Measurements from ENCODE around the gene LPIN1. TPM values are rescaled to one million over a fixed set of nuclear protein-coding genes. Genes with fewer than 3 reads are reported as not detected.

LPIN1 gene
- total RNA-seq, 1 experiment from 2014 or later = 38.5 TPM

DNA sequence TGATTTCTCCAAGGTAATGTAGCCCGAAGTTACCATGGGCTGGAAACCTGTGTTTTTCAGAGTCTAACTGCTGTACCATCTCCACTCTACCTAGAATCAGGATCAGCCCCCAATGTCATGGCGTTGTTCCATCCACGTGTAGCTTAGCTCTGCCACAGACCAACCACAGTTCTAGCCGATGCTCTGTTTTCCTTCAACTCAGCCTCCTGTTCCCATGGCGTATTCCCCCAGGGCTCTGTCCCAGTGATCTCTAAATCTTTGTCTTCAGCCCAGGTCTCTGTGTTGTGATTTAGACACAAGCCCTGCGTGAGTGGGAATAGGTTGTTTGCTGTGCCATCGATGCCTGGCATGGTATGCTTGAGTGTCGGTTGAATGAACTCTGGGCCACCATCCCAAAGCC is 53.4 kb downstream of the LPIN1 start:
- DNase-seq (ENCODE audit: low spot score) = no peak
- peaks cover 50% of the 10 kb centered on the region for H3K36me3 ChIP-seq (ENCODE audit: insufficient read depth, low read length, poor library complexity, severe bottlenecking)

DNA sequence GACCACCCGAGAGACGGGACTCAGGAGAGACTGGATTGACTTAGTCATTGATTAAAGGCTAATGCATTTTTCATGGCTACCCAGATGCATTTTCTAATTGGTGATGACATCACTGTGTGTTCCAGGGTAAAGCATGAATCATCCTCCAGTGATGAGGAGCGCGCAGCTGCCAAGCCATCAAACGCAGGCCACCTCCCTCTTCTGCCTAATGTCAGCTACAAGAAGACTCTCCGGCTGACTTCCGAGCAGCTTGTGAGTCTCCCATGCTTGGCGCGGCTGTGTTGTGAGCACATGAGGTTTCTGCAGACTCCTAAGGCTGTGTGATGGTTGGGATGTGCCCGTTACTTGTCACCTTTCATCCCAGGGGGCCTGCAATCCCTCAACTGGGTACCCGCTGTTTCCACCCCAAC is 56.4 kb downstream of the LPIN1 start:
- no TSS peak for BruUV-seq (replicated peaks)
- no peak for DNase-seq (ENCODE audit: low spot score)
- no peak for TF ChIP-seq EZH2 (IDR thresholded peaks at IDR 0.05; ENCODE audit: borderline replicate concordance, low read depth, low read length, poor library complexity, severe bottlenecking)
- TF ChIP-seq, protein P1, sequence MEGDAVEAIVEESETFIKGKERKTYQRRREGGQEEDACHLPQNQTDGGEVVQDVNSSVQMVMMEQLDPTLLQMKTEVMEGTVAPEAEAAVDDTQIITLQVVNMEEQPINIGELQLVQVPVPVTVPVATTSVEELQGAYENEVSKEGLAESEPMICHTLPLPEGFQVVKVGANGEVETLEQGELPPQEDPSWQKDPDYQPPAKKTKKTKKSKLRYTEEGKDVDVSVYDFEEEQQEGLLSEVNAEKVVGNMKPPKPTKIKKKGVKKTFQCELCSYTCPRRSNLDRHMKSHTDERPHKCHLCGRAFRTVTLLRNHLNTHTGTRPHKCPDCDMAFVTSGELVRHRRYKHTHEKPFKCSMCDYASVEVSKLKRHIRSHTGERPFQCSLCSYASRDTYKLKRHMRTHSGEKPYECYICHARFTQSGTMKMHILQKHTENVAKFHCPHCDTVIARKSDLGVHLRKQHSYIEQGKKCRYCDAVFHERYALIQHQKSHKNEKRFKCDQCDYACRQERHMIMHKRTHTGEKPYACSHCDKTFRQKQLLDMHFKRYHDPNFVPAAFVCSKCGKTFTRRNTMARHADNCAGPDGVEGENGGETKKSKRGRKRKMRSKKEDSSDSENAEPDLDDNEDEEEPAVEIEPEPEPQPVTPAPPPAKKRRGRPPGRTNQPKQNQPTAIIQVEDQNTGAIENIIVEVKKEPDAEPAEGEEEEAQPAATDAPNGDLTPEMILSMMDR (conservative IDR thresholded peaks at IDR 0.05; ENCODE audit: low read depth, low read length) = no peak
- intact Hi-C loops (cut with micrococcal nuclease; ENCODE audit: unreplicated experiment) = no loop called here
- no peak overlapping the region for H3K27ac ChIP-seq (ENCODE audit: low read depth, low read length, poor library complexity, severe bottlenecking)
- H3K27me3 ChIP-seq (replicated peaks; ENCODE audit: insufficient read depth, low read depth, low read length, poor library complexity) = no peaks in the 10 kb centered on the region
- H3K4me3 ChIP-seq (ENCODE audit: low read depth, low read length, poor library complexity, severe bottlenecking) = no peak overlapping the region
- ChIA-PET CTCF (no interaction called here), POLR2A (ENCODE audit: low non-redundant PET) (no interaction called here)
- no peaks in the 10 kb centered on the region for H3K9me3 ChIP-seq (ENCODE audit: low read depth, low read length, poor library complexity, severe bottlenecking)
- peaks cover 59% of the 10 kb centered on the region for H3K36me3 ChIP-seq (ENCODE audit: insufficient read depth, low read length, poor library complexity, severe bottlenecking)
- no peaks in the 10 kb centered on the region for H3K4me1 ChIP-seq (ENCODE audit: insufficient read depth, low read length, poor library complexity, severe bottlenecking)

More for the DNA sequence above, 53.4 kb downstream of the LPIN1 start:
- no peaks in the 10 kb centered on the region for H3K27me3 ChIP-seq (replicated peaks; ENCODE audit: insufficient read depth, low read depth, low read length, poor library complexity)
- BruUV-seq (replicated peaks) = no TSS peak
- ChIA-PET POLR2A (ENCODE audit: low non-redundant PET) (no interaction called here), CTCF (no interaction called here)
- H3K9me3 ChIP-seq (ENCODE audit: low read depth, low read length, poor library complexity, severe bottlenecking) = no peaks in the 10 kb centered on the region
- intact Hi-C loops (cut with micrococcal nuclease; ENCODE audit: unreplicated experiment) = no loop called here
- TF ChIP-seq, protein P1 (conservative IDR thresholded peaks at IDR 0.05; ENCODE audit: low read depth, low read length) = no peak
- no peak for TF ChIP-seq EZH2 (IDR thresholded peaks at IDR 0.05; ENCODE audit: borderline replicate concordance, low read depth, low read length, poor library complexity, severe bottlenecking)
- H3K4me1 ChIP-seq (ENCODE audit: insufficient read depth, low read length, poor library complexity, severe bottlenecking) = no peaks in the 10 kb centered on the region
- no peak overlapping the region for H3K27ac ChIP-seq (ENCODE audit: low read depth, low read length, poor library complexity, severe bottlenecking)
- no peak overlapping the region for H3K4me3 ChIP-seq (ENCODE audit: low read depth, low read length, poor library complexity, severe bottlenecking)

DNA sequence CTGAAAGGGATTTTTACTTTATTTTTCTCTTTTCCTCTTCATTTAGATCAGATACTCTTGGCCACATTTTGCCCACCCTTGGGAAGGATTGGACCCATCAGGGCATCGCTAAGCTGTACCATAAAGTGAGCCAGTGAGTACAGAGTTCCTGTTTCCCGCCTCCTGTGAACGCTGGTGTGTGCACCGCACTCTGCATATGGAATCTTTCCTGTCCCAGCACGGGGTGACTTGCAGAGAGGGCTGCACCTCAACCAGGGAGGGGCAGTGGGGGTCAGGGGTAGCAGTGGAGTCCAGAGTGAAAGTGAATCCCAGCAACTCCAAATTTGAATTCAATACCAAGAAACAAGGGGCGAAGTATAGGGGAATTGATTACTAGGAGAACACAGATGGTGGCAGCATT is 58.6 kb downstream of the LPIN1 start:
- ChIA-PET CTCF (no interaction called here), POLR2A (ENCODE audit: low non-redundant PET) (no interaction called here)
- no peaks in the 10 kb centered on the region for H3K27me3 ChIP-seq (replicated peaks; ENCODE audit: insufficient read depth, low read depth, low read length, poor library complexity)
- no peak overlapping the region for H3K4me3 ChIP-seq (ENCODE audit: low read depth, low read length, poor library complexity, severe bottlenecking)
- BruUV-seq (replicated peaks) = no TSS peak
- no peaks in the 10 kb centered on the region for H3K9me3 ChIP-seq (ENCODE audit: low read depth, low read length, poor library complexity, severe bottlenecking)
- no peak overlapping the region for H3K27ac ChIP-seq (ENCODE audit: low read depth, low read length, poor library complexity, severe bottlenecking)
- intact Hi-C loops (cut with micrococcal nuclease; ENCODE audit: unreplicated experiment) = no loop called here
- H3K36me3 ChIP-seq (ENCODE audit: insufficient read depth, low read length, poor library complexity, severe bottlenecking) = peaks cover 57% of the 10 kb centered on the region
- TF ChIP-seq, protein P1 (conservative IDR thresholded peaks at IDR 0.05; ENCODE audit: low read depth, low read length) = no peak
- no peak for TF ChIP-seq EZH2 (IDR thresholded peaks at IDR 0.05; ENCODE audit: borderline replicate concordance, low read depth, low read length, poor library complexity, severe bottlenecking)
- no peak for DNase-seq (ENCODE audit: low spot score)
- no peaks in the 10 kb centered on the region for H3K4me1 ChIP-seq (ENCODE audit: insufficient read depth, low read length, poor library complexity, severe bottlenecking)
